HG03108 (cell line): ENCODE measurements around the gene DRC3.
"Not testable (repeated sequence)": the region's sequence is repeated elsewhere in the genome, so short reads cannot be mapped to it uniquely, and the experiment has no call there.

Experiments
- ATAC-seq: cut with Tn5 transposase; IDR thresholded peaks from one replicate; pipeline ENCODE4 v1.9.1; 2021; ENCODE audit warnings: moderate library complexity; ENCODE audit not compliant: unreplicated experiment

Gene DRC3

GRCh38 chr17:17941015-17941414, 31.6 kb upstream of the DRC3 start:
- no peak for ATAC-seq

GRCh38 chr17:17942846-17943245, 29.8 kb upstream of the DRC3 start:
- ATAC-seq, result no peak

GRCh38 chr17:17943281-17943984, 29.2 kb upstream of the DRC3 start:
- no peak for ATAC-seq

- ATAC-seq, result no peak
Measured at GRCh38 chr17:17944242-17944641, 28.4 kb upstream of the DRC3 start.

GRCh38 chr17:17944743-17945142, 27.9 kb upstream of the DRC3 start:
- no peak for ATAC-seq

- ATAC-seq, result no peak
Measured at GRCh38 chr17:17946093-17946492, 26.6 kb upstream of the DRC3 start.

- ATAC-seq, result no peak
Measured at GRCh38 chr17:17947309-17947708, 25.4 kb upstream of the DRC3 start.

- ATAC-seq, result no peak
Measured at GRCh38 chr17:17947966-17948365, 24.7 kb upstream of the DRC3 start.

- no peak for ATAC-seq
Measured at GRCh38 chr17:17950347-17950746, 22.3 kb upstream of the DRC3 start.

GRCh38 chr17:17950806-17951205, 21.9 kb upstream of the DRC3 start:
- no peak for ATAC-seq

- ATAC-seq, result no peak
Measured at GRCh38 chr17:17951524-17951923, 21.1 kb upstream of the DRC3 start.

GRCh38 chr17:17952691-17953090, 20.0 kb upstream of the DRC3 start:
- no peak for ATAC-seq

GRCh38 chr17:17954079-17954478, 18.6 kb upstream of the DRC3 start:
- no peak for ATAC-seq

GRCh38 chr17:17955790-17956341, 16.8 kb upstream of the DRC3 start:
- not testable (repeated sequence) for ATAC-seq

- no peak for ATAC-seq
Measured at GRCh38 chr17:17957584-17957916, 15.1 kb upstream of the DRC3 start.

GRCh38 chr17:17958982-17959381, 13.7 kb upstream of the DRC3 start:
- no peak for ATAC-seq

GRCh38 chr17:17959520-17960361, 12.9 kb upstream of the DRC3 start:
- peak; percentile 42 for ATAC-seq

GRCh38 chr17:17960500-17961030, 12.1 kb upstream of the DRC3 start:
- ATAC-seq, result no peak

- no peak for ATAC-seq
Measured at GRCh38 chr17:17963066-17963465, 9.6 kb upstream of the DRC3 start.

GRCh38 chr17:17963694-17964436, 8.8 kb upstream of the DRC3 start:
- no peak for ATAC-seq

- ATAC-seq, result no peak
Measured at GRCh38 chr17:17964710-17965109, 8.0 kb upstream of the DRC3 start.
